Measurements from ENCODE around the gene PLA2G2F.
"Not testable (repeated sequence)": the region's sequence is repeated elsewhere in the genome, so short reads cannot be mapped to it uniquely, and the experiment has no call there.

Gene PLA2G2F

DNA sequence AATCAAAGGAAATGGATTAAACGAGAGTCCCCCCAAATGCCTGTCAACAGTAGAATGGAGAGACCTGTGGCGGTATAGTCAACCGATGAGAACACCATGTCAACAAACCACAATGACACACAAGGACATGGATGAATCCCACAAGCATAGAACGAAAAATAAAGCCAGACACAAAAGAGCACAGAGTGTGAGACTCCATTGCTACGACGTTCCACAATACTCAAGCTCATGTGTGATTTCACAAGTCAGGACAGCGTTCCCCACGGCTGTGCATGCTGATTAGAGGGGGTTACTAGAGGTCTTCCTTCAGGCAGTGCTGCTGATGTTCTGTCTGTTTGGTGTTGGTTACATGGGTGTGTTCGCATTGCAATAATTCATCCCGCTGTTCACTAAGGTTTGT lies 14.0 kb upstream of the PLA2G2F start:
- ChIA-PET CTCF (interaction anchor here (0.5 to 0.9 kb wide), 2 partner anchors 21 to 153 kb away, joined by 3 to 6 read pairs; no protein-coding TSS in a partner anchor), POLR2A (no interaction called here)
- no peak for DNase-seq (ENCODE audit: extremely low spot score)
- TF ChIP-seq ZNF384 (IDR thresholded peaks at IDR 0.05) (no peak), FOXA1 (IDR thresholded peaks at IDR 0.05) (no peak)
- TF ChIP-seq, protein P1, sequence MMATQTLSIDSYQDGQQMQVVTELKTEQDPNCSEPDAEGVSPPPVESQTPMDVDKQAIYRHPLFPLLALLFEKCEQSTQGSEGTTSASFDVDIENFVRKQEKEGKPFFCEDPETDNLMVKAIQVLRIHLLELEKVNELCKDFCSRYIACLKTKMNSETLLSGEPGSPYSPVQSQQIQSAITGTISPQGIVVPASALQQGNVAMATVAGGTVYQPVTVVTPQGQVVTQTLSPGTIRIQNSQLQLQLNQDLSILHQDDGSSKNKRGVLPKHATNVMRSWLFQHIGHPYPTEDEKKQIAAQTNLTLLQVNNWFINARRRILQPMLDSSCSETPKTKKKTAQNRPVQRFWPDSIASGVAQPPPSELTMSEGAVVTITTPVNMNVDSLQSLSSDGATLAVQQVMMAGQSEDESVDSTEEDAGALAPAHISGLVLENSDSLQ (IDR thresholded peaks at IDR 0.05) = no peak

DNA sequence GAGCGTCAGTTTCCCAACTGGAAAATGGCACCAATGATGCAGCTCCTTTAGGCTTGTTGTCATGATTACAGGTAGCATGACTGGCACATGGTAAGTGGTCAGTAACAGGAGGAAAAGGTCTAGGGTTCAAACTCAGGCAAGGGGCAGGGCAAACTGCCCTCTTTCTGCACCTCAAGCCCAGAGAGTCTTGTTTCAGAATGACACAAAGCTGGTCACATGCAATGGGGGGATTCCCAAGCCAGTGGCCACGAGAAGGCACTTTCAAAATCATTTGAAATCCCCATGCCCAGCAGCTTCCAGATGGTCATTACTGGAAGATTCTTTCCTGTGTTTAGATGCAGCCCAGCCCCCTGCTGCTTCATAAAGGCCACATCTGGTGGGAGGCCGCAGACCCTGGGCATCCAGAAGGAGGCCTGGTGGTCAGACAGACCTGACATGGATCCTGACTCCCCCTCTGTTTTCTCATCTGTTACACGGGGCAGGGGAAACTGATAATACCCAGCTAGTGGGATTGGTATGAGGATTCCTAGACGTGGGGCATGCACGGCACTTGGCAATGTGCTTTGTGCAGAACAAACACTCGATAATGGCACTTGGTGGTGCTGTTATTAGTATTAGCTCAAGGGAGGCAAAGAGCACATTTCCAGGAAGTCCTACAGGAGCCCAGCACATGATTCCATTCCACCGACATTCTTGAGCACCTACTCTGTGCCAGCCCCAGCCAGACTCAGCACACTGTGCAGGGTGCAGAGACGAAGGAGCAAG lies 12.9 kb upstream of the PLA2G2F start:
- TF ChIP-seq, protein P1 (IDR thresholded peaks at IDR 0.05) = no peak
- TF ChIP-seq BHLHE40 (IDR thresholded peaks at IDR 0.05; ENCODE audit: borderline replicate concordance) (no peak), SUZ12 (IDR thresholded peaks at IDR 0.05) (no peak), FOXA1 (IDR thresholded peaks at IDR 0.05) (no peak), CTBP1 (IDR thresholded peaks at IDR 0.05; ENCODE audit: borderline replicate concordance) (no peak), ZNF384 (IDR thresholded peaks at IDR 0.05) (no peak), HDGF (IDR thresholded peaks at IDR 0.05; ENCODE audit: borderline replicate concordance) (no peak), ARNT (IDR thresholded peaks at IDR 0.05) (no peak)
- DNase-seq (ENCODE audit: extremely low spot score) = no peak
- ChIA-PET CTCF (interaction anchor here (0.9 kb wide), 1 partner anchor 154 kb away, joined by 3 read pairs; no protein-coding TSS in a partner anchor), POLR2A (no interaction called here)

DNA sequence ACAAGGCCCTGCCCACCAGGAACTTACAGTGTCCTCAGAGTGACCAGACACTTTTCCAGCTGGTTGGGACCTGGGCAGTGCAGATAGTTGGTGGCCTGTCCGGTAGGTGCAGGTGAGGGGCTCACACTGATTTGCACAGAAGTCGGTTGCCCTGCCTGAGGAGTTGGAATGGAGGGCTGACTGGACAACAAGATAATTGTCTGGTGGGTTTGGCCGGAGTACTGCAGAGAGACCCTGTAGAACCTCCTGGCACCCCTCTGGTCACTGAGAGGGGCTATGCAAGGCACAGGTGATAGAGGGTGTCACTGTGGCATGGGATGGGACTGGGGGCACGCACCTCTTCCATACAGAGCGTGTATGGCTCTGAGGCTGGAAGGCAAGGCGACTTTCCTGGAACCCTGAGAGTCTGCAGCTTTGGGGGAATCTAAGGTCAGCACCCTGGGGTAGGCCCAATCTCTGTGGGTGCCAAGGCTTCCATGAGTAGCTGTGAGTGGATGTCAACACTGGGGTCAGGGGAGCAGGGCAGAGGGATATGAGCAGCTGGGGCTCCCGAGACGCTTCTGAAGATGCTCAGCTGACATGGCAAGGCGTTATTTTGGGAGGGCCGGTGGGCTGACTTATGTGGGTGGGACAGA lies 12.2 kb upstream of the PLA2G2F start:
- ChIA-PET CTCF (no interaction called here), POLR2A (no interaction called here)
- DNase-seq (ENCODE audit: extremely low spot score) = no peak
- no peak for TF ChIP-seq LEF1 (IDR thresholded peaks at IDR 0.05; ENCODE audit: borderline replicate concordance)
- TF ChIP-seq L3MBTL2 (conservative IDR thresholded peaks at IDR 0.05) = no peak
- TF ChIP-seq NFRKB (IDR thresholded peaks at IDR 0.05) = no peak
- TF ChIP-seq FOXA1 (IDR thresholded peaks at IDR 0.05) = no peak
- no peak for TF ChIP-seq TARDBP (IDR thresholded peaks at IDR 0.05)
- TF ChIP-seq, protein P1 (IDR thresholded peaks at IDR 0.05) = no peak
- no peak for TF ChIP-seq ZNF384 (IDR thresholded peaks at IDR 0.05)
- no peak for TF ChIP-seq ELF4 (IDR thresholded peaks at IDR 0.05)
- TF ChIP-seq FOXM1 (IDR thresholded peaks at IDR 0.05; ENCODE audit: borderline replicate concordance) = no peak
- no peak for TF ChIP-seq FOXK2 (IDR thresholded peaks at IDR 0.05)
- TF ChIP-seq SP1 (IDR thresholded peaks at IDR 0.05) = no peak
- no peak for TF ChIP-seq BHLHE40 (IDR thresholded peaks at IDR 0.05; ENCODE audit: borderline replicate concordance)
- TF ChIP-seq SUZ12 (IDR thresholded peaks at IDR 0.05) = no peak
- no peak for TF ChIP-seq CTBP1 (IDR thresholded peaks at IDR 0.05; ENCODE audit: borderline replicate concordance)
- no peak for TF ChIP-seq ARNT (IDR thresholded peaks at IDR 0.05)
- TF ChIP-seq HDGF (IDR thresholded peaks at IDR 0.05; ENCODE audit: borderline replicate concordance) = no peak

DNA sequence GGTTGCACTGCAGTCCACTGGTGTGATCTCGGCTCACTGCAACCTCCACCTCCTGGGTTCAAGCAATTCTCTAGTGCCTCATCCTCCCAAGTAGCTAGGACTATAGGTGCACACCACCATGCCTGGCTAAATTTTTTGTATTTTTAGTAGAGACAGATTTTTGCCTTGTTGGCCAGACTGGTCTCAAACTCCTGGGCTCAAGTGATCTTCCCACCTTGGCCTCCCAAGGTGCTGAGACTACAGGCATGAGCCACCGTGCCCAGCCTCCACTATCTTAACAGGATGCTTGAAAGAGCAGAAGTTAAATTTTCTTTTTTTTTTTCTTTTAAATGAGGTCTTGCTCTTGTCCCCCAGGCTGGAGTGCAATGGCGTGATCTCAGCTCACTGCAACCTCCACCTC lies 8.6 kb upstream of the PLA2G2F start:
- CTCF ChIA-PET; DNase-seq (ENCODE audit: extremely low spot score); POLR2A ChIA-PET: not testable (repeated sequence)

DNA sequence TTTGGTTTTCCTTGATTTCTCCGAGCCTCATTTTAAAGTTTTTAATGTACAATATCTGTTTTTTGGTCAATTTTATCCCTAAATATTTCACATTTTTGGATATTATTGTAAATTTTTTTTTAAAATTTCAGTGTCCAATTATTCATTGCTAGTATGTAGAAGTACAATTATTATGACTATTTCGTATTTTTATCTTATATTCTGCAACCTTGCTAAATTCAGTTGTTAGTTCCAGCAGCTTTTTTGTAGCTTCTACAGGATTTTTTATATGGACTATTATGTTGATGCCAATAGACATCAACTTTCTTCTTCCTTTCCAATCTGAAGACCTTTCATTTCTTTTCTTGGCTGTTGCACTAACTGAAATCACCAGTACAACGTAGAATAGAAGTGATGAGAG lies 4.1 kb upstream of the PLA2G2F start:
- DNase-seq (ENCODE audit: extremely low spot score) = no peak
- CTCF ChIA-PET = no interaction called here
- POLR2A ChIA-PET = no interaction called here
- TF ChIP-seq LEF1 (IDR thresholded peaks at IDR 0.05; ENCODE audit: borderline replicate concordance) (no peak), ELF4 (IDR thresholded peaks at IDR 0.05) (no peak), TARDBP (IDR thresholded peaks at IDR 0.05) (no peak), BHLHE40 (IDR thresholded peaks at IDR 0.05; ENCODE audit: borderline replicate concordance) (no peak), FOXK2 (IDR thresholded peaks at IDR 0.05) (no peak), SUZ12 (IDR thresholded peaks at IDR 0.05) (no peak), ARNT (IDR thresholded peaks at IDR 0.05) (no peak), FOXM1 (IDR thresholded peaks at IDR 0.05; ENCODE audit: borderline replicate concordance) (no peak), CTBP1 (IDR thresholded peaks at IDR 0.05; ENCODE audit: borderline replicate concordance) (no peak), ZNF384 (IDR thresholded peaks at IDR 0.05) (no peak)
- TF ChIP-seq, protein P1 (IDR thresholded peaks at IDR 0.05) = no peak

DNA sequence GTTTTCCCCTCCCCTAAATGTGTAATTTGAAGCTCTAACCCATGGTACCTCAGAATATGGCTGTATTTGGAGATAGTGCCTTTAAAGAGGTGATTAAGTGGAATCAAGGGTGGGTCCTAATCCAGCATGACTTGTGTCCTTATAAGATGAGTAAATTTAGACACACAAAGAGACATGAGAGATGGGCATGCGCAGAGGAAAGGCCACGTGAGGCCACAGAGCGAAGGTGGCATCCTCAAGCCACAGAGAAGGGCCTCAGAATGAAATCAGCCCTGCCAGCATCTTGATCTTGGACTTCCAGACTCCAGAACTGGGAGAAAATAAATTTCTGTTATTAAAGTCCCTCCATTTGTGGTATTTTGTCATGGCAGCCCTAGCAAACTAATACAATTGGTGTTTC lies 2.9 kb upstream of the PLA2G2F start:
- no peak for DNase-seq (ENCODE audit: extremely low spot score)
- ChIA-PET POLR2A (no interaction called here), CTCF (no interaction called here)
- TF ChIP-seq NFRKB (IDR thresholded peaks at IDR 0.05) = no peak
- TF ChIP-seq L3MBTL2 (conservative IDR thresholded peaks at IDR 0.05) = no peak
- no peak for TF ChIP-seq SP1 (IDR thresholded peaks at IDR 0.05)
- no peak for TF ChIP-seq TARDBP (IDR thresholded peaks at IDR 0.05)
- no peak for TF ChIP-seq SUZ12 (IDR thresholded peaks at IDR 0.05)
- no peak for TF ChIP-seq ARNT (IDR thresholded peaks at IDR 0.05)
- no peak for TF ChIP-seq CTBP1 (IDR thresholded peaks at IDR 0.05; ENCODE audit: borderline replicate concordance)
- no peak for TF ChIP-seq FOXM1 (IDR thresholded peaks at IDR 0.05; ENCODE audit: borderline replicate concordance)
- TF ChIP-seq, protein P1 (IDR thresholded peaks at IDR 0.05) = no peak
- TF ChIP-seq BHLHE40 (IDR thresholded peaks at IDR 0.05; ENCODE audit: borderline replicate concordance) = no peak
- TF ChIP-seq ZNF384 (IDR thresholded peaks at IDR 0.05) = no peak

All from HEK293T (cell line).